Measurements from ENCODE around the gene PLEKHA7.
"Not testable (repeated sequence)": the region's sequence is repeated elsewhere in the genome, so short reads cannot be mapped to it uniquely, and the experiment has no call there.

PLEKHA7 gene

GRCh38 chr11:16979703-16980622, 34.3 kb downstream of the PLEKHA7 start:
- no peak for DNase-seq

DNA sequence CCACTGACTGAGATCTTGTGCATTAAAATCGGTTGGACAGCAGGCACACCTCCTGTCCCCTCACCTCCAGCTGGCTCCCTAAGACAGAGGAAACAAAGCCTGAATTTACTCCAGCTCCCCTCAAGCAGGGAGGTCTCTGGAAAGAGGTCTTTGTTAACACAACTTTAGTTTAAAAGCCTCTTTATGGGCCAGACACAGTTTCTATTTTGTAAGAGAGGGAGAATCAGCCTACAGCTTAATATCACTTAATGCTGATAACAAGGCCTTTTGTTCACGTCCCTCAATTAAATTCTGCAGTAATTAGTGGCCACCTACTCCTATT, 36.3 kb downstream of the PLEKHA7 start:
- no peak for DNase-seq

DNA sequence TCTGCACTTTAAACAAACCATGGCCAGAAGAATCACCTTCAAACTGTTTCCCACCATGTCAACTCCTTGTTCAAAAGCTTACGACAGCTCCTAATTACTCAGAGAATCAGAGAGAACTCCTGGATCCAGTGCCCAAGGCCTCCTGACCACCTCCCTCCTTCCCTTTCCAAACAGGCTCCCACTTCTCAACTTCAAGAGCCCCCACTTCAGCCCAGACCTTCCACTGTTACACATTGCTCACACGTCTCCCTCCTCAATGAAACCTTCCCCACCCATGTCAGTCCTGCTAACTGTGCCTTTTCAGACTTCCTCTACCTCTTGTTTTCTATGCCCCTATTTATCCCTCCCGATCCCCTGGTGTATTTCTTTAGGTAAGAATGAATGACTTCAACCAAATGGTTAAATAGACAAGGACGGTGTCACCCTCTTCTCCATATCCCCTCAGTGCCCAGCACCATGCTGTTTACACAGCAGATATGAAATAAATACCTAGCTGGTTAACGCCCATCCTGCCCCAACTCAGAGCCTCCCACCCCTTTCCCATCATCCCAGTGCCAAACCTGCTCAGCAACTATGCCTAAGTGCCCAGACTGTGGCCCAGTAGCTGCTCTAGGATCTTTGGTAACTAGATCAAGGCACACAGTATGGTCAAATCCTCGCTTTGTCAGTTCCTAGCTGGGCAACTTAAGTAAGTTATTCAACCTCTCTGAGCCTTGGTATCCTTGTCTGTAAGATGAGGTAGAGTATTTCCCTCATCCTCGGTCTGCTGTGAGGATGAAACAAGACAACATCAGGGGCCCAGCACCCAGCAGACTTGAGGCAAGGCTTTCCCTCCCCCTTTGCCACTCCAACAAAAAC, 36.8 kb downstream of the PLEKHA7 start:
- DNase-seq = no peak

DNA sequence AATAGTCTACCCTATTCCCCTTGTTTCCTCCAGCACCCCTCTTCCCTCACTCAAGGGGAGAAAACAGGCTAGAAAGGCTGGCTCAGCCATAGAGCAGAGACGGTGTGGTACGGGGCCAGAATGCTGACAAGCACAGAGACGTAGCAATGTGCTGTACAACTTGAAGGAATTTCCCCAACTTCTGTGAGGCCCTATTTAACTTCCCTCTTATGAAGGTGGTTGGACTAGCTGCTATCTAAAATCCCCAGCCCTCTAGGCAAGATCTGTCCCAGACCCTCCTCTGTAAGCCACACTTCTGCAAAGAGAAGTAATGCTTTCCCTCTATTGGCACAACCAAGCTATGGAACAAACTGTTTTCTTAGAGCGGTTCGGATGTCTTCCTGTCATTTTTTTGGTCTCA, 37.8 kb downstream of the PLEKHA7 start:
- no peak for DNase-seq

DNA sequence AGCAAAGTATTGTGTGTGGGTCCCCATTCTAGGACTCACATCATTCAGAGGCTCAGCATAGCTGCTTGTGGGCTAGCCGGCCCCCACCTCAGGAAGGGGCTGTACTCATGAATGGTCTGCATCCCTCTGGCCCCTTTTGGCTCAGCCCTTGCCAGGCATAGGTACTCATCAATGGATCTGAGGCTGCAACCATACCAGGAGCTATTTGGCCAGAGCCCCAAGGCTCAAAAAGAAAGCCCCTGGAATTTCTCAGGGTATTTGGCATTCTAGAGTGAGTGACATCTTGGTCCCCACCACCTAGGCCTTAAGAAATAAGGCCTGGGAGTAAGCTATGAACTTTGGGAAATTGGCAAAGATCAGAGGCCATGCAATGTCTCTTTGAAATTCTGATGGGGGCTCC, 38.3 kb downstream of the PLEKHA7 start:
- DNase-seq = no peak

DNA sequence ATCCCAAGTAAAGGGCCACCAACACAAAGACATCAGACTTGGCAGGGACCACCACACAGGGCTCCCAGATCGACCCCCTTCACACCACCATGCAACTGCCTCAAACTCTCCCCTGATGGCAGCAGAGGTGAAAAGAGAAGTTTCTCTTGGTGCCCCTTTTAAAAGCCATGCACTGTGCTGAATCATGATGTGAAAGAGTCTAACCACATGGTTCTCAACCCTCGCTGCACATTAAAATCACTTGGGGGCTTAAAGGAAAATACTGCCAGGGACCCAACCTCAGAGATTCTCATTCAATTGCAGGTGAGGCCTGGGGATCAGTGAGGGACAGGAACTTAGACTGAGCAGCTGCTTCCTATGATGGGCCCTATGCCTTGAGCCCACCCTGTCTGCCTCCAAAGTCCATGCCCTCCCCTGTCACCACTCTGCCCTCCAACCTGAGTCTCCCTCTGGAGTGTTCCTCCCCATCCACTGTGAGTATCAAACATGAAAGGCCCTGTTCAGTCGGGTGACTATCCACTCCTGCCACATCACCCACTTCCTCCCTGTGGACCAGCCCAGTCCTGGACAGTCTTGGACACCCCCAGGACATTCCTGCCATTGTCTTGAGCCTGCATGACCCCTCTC, 40.8 kb downstream of the PLEKHA7 start:
- DNase-seq = no peak

DNA sequence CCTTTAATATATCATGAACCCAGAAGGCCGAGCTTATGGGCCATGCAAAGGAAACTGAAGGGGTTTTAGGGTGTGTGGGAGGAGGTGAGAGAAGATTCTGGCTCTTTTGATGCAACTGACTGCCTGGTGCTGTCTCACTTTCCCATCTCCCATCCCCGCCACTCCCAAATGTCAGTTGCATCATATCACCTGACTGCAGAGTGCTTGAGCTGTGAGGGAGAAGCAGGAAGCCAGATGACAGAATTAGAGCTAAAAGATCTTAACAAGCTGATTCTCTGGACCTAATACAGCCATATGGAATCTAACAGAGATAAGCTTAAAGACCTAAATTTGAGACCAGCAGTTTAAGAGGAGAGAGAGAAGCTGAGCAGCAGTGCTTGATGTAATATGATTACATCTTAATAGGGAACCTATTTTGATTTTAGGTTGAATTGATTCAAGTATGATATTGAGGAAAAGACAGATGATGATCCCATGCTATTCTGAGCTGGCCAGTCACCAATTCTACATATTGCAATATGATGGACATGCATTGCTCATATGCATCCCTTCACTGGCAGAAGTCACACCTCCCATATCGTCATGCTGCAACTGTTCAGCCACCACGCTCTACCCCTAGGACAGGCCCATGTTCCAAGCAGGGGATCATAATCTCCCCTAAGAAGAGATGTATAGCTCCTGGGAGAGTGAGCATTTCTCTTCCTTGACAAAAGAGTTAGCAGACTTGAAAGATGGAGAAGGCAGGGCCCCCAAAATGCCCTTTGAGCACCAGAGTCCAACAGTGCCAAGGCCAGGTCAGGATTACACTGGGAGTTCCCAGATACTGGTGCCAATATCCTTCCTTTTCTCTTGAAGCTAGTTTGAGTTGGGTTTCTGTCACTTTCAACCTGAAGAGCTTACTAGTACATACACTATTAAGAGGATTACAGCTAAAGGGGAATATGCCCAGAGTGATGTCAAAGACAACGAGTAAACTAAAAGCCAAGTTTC, 44.9 kb downstream of the PLEKHA7 start:
- no peak for DNase-seq

- DNase-seq = no peak
These were observed 46.0 kb downstream of the PLEKHA7 start for GRCh38 chr11:16968196-16968595.

- DNase-seq = no peak
These were observed 47.1 kb downstream of the PLEKHA7 start for GRCh38 chr11:16966930-16967671.

- DNase-seq = no peak
These were observed 49.7 kb downstream of the PLEKHA7 start for GRCh38 chr11:16964501-16964900.

DNA sequence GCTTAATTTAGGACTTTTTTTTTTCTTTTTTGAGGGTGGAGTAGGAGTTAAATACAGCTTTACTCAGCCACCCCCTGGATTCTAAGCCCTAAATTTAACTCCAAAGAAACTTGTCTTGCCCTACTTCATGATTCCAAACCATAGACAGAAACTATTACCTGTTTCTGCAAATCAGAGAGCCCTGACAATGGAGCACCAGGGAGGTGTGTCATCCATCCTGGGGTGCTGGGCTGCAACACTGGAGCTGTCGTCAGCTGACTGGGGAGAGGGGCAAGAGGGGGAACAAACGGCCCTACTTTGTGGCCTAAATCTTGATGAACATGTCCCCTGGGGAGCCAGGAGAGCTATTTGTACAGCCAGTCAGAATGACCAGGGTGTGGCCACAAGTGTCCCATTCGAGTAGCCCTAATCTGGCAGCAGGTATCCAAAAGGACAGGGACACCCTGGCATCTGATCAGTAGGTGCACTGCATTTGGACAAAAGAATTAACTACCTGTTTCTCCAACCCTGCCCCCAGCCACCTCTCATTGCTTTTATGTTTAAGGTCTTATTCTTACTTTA, 50.8 kb downstream of the PLEKHA7 start:
- DNase-seq = no peak

DNA sequence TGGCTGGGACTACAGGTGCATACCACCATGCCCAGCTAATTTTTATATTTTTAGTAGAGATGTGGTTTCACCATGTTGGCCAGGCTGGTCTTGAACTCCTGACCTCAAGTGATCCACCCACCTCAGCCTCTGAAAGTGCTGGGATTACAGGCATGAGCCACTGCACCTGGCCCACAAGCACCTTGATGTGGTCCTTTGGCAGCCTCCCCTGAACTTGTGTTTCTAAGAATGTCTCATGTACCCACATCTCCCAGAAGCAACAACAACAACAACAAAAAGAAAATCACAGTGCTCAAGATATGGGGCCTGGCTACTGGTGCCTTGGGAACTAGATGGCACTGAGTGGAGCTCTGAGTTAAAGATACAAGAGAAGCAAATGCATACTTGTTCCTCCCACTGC, 51.6 kb downstream of the PLEKHA7 start:
- DNase-seq = not testable (repeated sequence)

DNA sequence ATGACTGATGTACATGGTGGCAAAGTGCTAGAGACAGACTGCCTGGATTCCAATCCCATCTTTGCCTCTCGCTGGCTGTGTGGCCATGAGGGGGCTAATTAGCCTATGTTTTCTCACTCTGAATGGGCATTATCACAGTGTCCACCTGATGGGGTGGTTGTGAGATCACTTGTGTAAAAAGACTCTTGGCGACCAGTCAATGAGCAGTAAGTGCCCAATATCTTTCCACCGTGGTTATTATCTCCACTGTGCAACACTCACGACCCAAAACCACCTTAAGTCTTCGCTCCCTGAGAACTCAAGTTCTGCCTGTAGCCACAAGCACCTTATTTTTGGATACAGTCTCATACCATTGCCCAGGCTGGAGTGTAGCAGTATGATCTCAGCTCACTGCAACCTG, 52.1 kb downstream of the PLEKHA7 start:
- no peak for DNase-seq

GRCh38 chr11:16960250-16960649, 54.0 kb downstream of the PLEKHA7 start:
- DNase-seq = no peak

DNA sequence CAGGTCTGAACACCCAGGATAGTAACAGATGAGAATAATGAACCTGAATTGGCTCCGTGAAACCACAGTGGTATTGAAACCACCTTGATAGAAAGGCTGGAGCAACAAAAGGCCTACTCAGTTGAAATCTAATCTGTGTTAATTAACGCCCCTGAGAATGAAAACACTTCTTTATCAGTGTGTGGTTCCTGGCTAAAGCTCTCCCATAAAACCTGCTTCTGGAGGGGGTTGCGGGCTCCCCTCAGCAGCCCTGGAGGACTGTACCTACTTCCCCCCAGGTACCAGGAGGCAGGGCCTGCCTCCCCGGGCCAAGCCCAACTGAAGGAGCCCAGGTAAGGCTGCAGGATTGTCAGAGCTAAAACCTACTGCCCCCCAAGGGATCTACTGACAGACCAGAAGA, 54.6 kb downstream of the PLEKHA7 start:
- DNase-seq = no peak

GRCh38 chr11:16958833-16959232, 55.4 kb downstream of the PLEKHA7 start:
- no peak for DNase-seq

DNA sequence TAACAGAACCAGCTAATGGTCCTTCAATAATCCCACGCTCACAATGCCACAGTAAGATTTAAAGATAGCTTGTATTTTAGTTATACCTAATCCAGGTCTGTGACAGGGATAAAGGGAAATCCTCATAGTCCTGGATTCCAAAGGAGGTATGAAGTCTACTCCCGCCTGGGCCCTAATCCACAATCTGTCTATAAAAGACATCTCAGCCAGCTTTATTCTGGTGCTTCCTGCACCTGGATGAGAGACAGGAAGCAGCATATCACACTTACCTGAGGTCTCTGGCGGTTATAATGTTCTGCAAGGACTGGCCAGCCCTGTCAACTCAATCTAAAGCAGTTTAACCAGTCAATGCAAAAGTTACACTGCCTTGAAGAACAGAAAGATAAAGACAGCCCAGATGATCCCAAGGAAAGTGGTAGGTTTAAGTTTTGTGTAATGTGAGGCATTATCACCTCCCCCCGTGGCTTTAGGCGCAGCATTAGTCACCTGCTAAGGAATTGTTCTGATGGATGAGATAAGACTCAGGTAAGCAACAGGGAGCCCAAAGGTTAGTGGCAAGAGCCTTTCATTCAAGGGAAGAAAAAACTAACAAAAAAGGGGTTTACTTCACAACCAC, 57.6 kb downstream of the PLEKHA7 start:
- no peak for DNase-seq

DNA sequence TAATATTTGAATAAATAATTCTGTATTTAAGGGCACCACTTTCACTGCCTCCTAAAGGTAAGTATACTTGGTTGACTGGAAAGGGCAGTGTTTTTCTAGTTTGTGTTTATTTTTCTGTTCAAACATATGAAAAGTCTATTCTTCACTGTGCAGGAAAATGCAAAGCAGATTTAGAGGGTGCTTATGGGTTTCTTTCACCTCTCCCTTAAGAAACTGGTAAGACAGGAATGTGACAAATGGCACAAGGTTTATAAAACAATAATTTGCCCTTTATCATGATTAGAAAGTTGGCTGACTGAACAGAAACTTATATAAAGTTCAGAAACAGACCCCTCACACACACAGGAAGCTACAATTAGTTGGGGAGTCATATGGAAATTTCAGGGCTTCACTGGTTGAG, 60.6 kb downstream of the PLEKHA7 start:
- DNase-seq = no peak

DNA sequence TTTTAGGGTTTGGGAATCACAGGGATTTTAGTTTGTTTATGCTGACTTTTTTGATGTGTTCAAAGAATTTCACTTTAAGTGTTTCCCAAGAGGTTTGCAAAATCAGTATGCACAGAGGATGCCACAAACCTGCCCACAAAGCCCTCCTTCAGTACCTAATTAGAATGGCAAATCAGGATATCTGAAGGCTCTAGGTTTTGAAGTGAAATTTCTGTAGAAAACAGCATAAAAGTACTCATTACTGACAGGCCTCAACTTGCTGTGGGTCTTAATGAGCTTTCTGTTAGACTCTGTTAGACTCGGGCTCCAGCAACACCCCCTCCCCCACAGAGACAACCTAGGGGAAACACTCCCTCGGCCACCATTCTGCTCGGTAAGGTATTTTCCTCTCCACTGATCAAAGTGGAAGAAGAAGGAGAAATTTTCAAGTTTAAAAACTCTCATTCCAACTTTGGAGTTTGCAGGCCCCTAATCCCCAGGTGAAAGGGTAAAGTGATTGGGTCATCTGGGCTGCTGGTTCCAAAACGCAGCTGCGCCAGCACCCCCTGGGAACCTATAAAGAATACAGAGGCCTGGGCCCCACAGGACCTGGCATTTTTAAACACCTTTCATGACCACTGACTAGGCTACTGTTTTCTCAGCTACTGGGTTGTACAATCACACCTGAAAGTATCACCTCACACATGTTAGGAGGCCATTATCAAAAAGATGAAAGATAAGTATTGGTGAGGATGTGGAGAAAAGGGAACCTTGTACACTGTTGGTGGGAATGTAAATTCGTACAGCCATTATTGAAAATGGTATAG, 67.5 kb downstream of the PLEKHA7 start:
- no peak for DNase-seq

Measured in hypothalamus (tissue), 51 donors.